HepG2 (cell line): ENCODE measurements around the gene CHKB. TPM values are rescaled to one million over a fixed set of nuclear protein-coding genes. Genes with fewer than 3 reads are reported as not detected.

Experiments used
- FOXP1 ChIP-seq, 2 experiments: fragments of 450-650 bp in 1 of 2; IDR thresholded peaks; 2 replicates each; pipeline ENCODE4 v1.6.1; 2017 to 2018; ENCODE audit warnings: antibody characterized with exemption in 1 of 2
- HDAC2 ChIP-seq: sonication (generic); formaldehyde crosslinking; IDR thresholded peaks from 2 replicates; pipeline ENCODE4 v1.4.0; 2020; ENCODE audit warnings: missing genetic modification reagents
- HIVEP1 ChIP-seq: sonication (generic); formaldehyde crosslinking; IDR thresholded peaks from 2 replicates; pipeline ENCODE4 v1.4.0; 2020; ENCODE audit warnings: mild to moderate bottlenecking, missing genetic modification reagents
- KAT2B ChIP-seq: fragments of 150-350 bp; IDR thresholded peaks from 2 replicates; pipeline ENCODE4 v1.6.1; 2014; ENCODE audit warnings: low read depth, low read length, borderline replicate concordance
- KDM3A ChIP-seq: IDR thresholded peaks from 2 replicates; pipeline ENCODE4 v1.6.1; 2018; ENCODE audit warnings: low read depth, missing compliant biosample characterization
- MAZ ChIP-seq, 2 experiments: sonication (generic) in 1 of 2; formaldehyde crosslinking in 1 of 2; IDR thresholded peaks; 2 replicates each; pipeline versions ENCODE4 v1.5.0 to v1.6.1; 2012 to 2020; ENCODE audit warnings: low read depth in 2 of 2, mild to moderate bottlenecking in 2 of 2, borderline replicate concordance in 1 of 2, improper control_type of control experiment in 1 of 2, low read length in 1 of 2, missing genetic modification reagents in 1 of 2, moderate library complexity in 1 of 2
- MIER3 ChIP-seq: IDR thresholded peaks from 2 replicates; pipeline ENCODE4 v1.6.1; 2016; ENCODE audit warnings: missing compliant biosample characterization, borderline replicate concordance
- MXI1 ChIP-seq: IDR thresholded peaks from 3 replicates; pipeline ENCODE4 v1.6.1; 2012; ENCODE audit warnings: low read depth, low read length, inconsistent platforms, borderline replicate concordance
- NBN ChIP-seq: fragments of 450-650 bp; conservative IDR thresholded peaks from 2 replicates; pipeline ENCODE4 v1.6.1; 2017
- NKX3-1 ChIP-seq: sonication (generic); formaldehyde crosslinking; IDR thresholded peaks from 2 replicates; pipeline ENCODE4 v1.5.0; 2020; ENCODE audit warnings: missing genetic modification reagents
- PCBP1 ChIP-seq: fragments of 200-400 bp; formaldehyde crosslinking; IDR thresholded peaks from 2 replicates; pipeline ENCODE4 v1.6.1; 2017; ENCODE audit warnings: mild to moderate bottlenecking, low read depth, low read length, borderline replicate concordance
- ZFP1 ChIP-seq: IDR thresholded peaks from 2 replicates; pipeline ENCODE4 v1.6.1; 2016
- ZNF124 ChIP-seq: sonication (generic); formaldehyde crosslinking; IDR thresholded peaks from 2 replicates; pipeline ENCODE4 v1.4.0; 2020; ENCODE audit warnings: missing genetic modification reagents
- ZNF205 ChIP-seq: IDR thresholded peaks from 2 replicates; pipeline ENCODE4 v1.6.1; 2018; ENCODE audit warnings: missing biosample characterization, missing genetic modification reagents
- ZNF775 ChIP-seq: sonication (generic); formaldehyde crosslinking; IDR thresholded peaks from 2 replicates; pipeline ENCODE4 v1.4.0; 2020; ENCODE audit warnings: missing genetic modification reagents, mild to moderate bottlenecking, moderate library complexity, borderline replicate concordance
- ZNF776 ChIP-seq: sonication (generic); formaldehyde crosslinking; IDR thresholded peaks from 2 replicates; pipeline ENCODE4 v1.4.0; 2020; ENCODE audit warnings: mild to moderate bottlenecking, missing genetic modification reagents
- ZNF879 ChIP-seq: sonication (generic); formaldehyde crosslinking; IDR thresholded peaks from 2 replicates; pipeline ENCODE4 v1.8.1; 2023; ENCODE audit warnings: missing genetic modification reagents
- ZSCAN12 ChIP-seq: sonication (generic); formaldehyde crosslinking; IDR thresholded peaks from 2 replicates; pipeline ENCODE4 v1.9.0; 2021; ENCODE audit warnings: mild to moderate bottlenecking, missing genetic modification reagents
- polyA plus RNA-seq, 8 experiments: library from polyadenylated mRNA; depleted of rRNA in 3 of 8; stranded (reverse) in 7 of 8; unstranded in 1 of 8; fragments of >200 nt; fragmentation: Illumina TruSeq in 4 of 8; extraction: Trizol in 4 of 8; gene quantifications; 2 replicates each; pipeline versions ENCODE4 v1.2.1 to v1.2.3, GENCODE V29; 2011 to 2016; ENCODE audit warnings: low read depth in 4 of 8, missing spikeins in 1 of 8, mixed read lengths in 1 of 8; ENCODE audit not compliant: insufficient read depth in 1 of 8
- total RNA-seq, 5 experiments: library from RNA; depleted of rRNA; stranded (reverse); fragments of >200 nt; fragmentation: Illumina TruSeq; extraction: Trizol; gene quantifications; 2 replicates each; pipeline ENCODE4 v1.2.3, GENCODE V29; 2016; ENCODE audit warnings: low read depth in 1 of 5
- TF ChIP-seq, protein P1 (sequence below): sonication (generic); formaldehyde crosslinking; IDR thresholded peaks from 2 replicates; pipeline ENCODE4 v1.4.0; 2020; ENCODE audit warnings: missing genetic modification reagents
- TF ChIP-seq, protein P2 (sequence below), 2 experiments: fragments of 450-650 bp in 1 of 2; sonication (generic) in 1 of 2; formaldehyde crosslinking in 1 of 2; IDR thresholded peaks; 2 replicates each; pipeline versions ENCODE4 v1.6.1 to v1.8.0; 2016 to 2022; ENCODE audit warnings: antibody characterized with exemption in 1 of 2, mild to moderate bottlenecking in 1 of 2, missing genetic modification reagents in 1 of 2

Gene CHKB
- total and polyA plus RNA-seq, 2 of the 13 experiments (the other 11 are each of a cell fraction or from before 2014, with no cell fraction given), result 24.5 to 42.7 TPM

- TF ChIP-seq ZNF124 (CRISPR knock-in tag) (no peak), MXI1 (no peak; the same call in 2 of the 3 replicates), HIVEP1 (no peak), KDM3A (no peak), NBN (no peak), ZNF776 (CRISPR knock-in tag) (no peak), HDAC2 (CRISPR knock-in tag) (no peak), ZNF775 (CRISPR knock-in tag) (no peak), ZNF205 (CRISPR knock-in tag) (no peak), MAZ (IDR thresholded peaks at IDR 0.05; ENCODE audit: borderline replicate concordance, low read depth, low read length) (no peak), MAZ (CRISPR knock-in tag; IDR thresholded peaks at IDR 0.05; ENCODE audit: low read depth) (no peak), ZNF879 (CRISPR knock-in tag) (no peak), MIER3 (no peak), KAT2B (no peak), ZSCAN12 (CRISPR knock-in tag) (no peak), FOXP1 (IDR thresholded peaks at IDR 0.05) (no peak), FOXP1 (CRISPR knock-in tag; IDR thresholded peaks at IDR 0.05) (no peak), ZFP1 (no peak), NKX3-1 (CRISPR knock-in tag) (no peak), PCBP1 (peak; percentile 25; the same call in 1 of the 2 replicates)
- TF ChIP-seq, protein P1, sequence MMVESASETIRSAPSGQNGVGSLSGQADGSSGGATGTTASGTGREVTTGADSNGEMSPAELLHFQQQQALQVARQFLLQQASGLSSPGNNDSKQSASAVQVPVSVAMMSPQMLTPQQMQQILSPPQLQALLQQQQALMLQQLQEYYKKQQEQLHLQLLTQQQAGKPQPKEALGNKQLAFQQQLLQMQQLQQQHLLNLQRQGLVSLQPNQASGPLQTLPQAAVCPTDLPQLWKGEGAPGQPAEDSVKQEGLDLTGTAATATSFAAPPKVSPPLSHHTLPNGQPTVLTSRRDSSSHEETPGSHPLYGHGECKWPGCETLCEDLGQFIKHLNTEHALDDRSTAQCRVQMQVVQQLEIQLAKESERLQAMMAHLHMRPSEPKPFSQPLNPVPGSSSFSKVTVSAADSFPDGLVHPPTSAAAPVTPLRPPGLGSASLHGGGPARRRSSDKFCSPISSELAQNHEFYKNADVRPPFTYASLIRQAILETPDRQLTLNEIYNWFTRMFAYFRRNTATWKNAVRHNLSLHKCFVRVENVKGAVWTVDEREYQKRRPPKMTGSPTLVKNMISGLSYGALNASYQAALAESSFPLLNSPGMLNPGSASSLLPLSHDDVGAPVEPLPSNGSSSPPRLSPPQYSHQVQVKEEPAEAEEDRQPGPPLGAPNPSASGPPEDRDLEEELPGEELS (CRISPR knock-in tag), result no peak
- TF ChIP-seq, protein P2, sequence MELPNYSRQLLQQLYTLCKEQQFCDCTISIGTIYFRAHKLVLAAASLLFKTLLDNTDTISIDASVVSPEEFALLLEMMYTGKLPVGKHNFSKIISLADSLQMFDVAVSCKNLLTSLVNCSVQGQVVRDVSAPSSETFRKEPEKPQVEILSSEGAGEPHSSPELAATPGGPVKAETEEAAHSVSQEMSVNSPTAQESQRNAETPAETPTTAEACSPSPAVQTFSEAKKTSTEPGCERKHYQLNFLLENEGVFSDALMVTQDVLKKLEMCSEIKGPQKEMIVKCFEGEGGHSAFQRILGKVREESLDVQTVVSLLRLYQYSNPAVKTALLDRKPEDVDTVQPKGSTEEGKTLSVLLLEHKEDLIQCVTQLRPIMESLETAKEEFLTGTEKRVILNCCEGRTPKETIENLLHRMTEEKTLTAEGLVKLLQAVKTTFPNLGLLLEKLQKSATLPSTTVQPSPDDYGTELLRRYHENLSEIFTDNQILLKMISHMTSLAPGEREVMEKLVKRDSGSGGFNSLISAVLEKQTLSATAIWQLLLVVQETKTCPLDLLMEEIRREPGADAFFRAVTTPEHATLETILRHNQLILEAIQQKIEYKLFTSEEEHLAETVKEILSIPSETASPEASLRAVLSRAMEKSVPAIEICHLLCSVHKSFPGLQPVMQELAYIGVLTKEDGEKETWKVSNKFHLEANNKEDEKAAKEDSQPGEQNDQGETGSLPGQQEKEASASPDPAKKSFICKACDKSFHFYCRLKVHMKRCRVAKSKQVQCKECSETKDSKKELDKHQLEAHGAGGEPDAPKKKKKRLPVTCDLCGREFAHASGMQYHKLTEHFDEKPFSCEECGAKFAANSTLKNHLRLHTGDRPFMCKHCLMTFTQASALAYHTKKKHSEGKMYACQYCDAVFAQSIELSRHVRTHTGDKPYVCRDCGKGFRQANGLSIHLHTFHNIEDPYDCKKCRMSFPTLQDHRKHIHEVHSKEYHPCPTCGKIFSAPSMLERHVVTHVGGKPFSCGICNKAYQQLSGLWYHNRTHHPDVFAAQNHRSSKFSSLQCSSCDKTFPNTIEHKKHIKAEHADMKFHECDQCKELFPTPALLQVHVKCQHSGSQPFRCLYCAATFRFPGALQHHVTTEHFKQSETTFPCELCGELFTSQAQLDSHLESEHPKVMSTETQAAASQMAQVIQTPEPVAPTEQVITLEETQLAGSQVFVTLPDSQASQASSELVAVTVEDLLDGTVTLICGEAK (IDR thresholded peaks at IDR 0.05), result no peak
- TF ChIP-seq, protein P2 (CRISPR knock-in tag; IDR thresholded peaks at IDR 0.05), result no peak; the same call in 1 of the 2 replicates
These were observed 51.6 kb downstream of the CHKB start (continued) for GRCh38 chr22:50530877-50531545.
